ENCODE data around the gene MAP4K5.
"Not testable (repeated sequence)": the region's sequence is repeated elsewhere in the genome, so short reads cannot be mapped to it uniquely, and the experiment has no call there.

The MAP4K5 gene

DNA sequence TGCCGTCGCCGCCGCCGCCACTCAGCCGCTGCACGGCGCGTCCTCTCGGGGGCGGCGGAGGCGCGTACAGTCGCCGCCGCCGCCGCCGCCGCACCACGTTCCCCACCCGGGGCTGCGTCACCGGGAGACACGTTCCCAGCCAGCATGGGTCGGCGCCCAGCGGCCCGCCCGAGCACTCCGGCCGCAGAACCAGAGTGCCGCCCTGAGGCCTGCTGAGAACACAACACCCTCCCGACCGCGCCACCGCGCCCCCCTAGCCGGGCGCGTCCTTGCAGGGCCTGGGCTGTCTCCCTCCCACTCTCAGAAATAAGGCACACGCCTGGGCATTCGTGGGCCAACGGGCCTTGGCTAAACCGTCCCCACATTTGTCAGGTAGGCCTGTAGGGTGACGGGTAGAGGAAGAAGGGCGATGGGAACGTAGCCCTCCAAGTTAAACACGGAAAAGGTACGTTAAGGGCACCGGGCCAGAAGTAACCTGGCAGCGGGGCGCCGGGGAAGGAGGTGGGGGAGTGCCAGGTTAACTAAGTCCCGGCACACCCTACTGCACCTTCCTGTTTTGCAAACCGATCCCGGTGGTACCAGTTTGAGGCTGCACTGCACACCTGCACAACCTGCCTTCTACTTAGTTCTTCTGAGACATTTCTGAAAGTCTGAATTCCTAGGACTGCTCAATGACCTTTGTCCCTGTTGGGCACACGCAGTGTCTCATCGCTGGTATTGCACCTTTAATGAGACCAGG, at the start of gene MAP4K5:
Gene MAP4K5 (minus strand): TSS at position 68 of the 739 bp plus-strand sequence. CDS start 520 bp downstream, outside the sequence.
- H3K27me3 Mint-ChIP-seq, result no peaks in the 10 kb centered on the region
- H3K9me3 Mint-ChIP-seq, result no peaks in the 10 kb centered on the region
- peaks cover 36% of the 10 kb centered on the region for H3K4me1 Mint-ChIP-seq
- H3K27ac Mint-ChIP-seq (ENCODE audit: low read depth), result peak within 1 kb of the TSS; percentile 92
- H3K4me3 Mint-ChIP-seq, result peak within 1 kb of the TSS; percentile 84
- ATAC-seq (replicated peaks; ENCODE audit: extremely low read depth, poor library complexity, severe bottlenecking), result peak; percentile 94
- peak; percentile 80 to 84 for DNase-seq (ENCODE audit: low spot score in 2 of 2)
- peaks cover 6% of the 10 kb centered on the region for H3K36me3 Mint-ChIP-seq (ENCODE audit: insufficient read depth)

DNA sequence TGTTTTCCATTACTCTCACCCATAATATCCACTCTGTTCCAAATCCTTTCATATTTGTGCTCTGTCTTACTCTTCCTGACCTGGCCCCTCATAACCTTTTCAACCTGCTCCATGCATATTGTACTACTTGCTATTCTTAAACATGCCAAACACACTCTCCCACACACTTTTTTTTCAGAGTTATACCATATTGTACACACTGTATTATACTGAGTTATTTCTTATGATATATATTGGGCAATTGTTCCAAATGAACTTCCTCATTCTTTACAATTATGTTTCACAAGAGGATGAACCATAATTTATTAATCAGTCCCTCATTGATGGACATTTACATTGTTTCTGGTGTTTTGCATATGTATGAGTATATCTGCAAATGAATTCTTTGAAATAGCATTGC, 46.1 kb upstream of the MAP4K5 start:
- DNase-seq (ENCODE audit: low spot score in 2 of 2) (no peak), ATAC-seq (replicated peaks; ENCODE audit: extremely low read depth, poor library complexity, severe bottlenecking) (no peak)
- no peaks in the 10 kb centered on the region for H3K27me3 Mint-ChIP-seq
- H3K4me3 Mint-ChIP-seq, result no peak overlapping the region
- no peak overlapping the region for H3K27ac Mint-ChIP-seq (ENCODE audit: low read depth)
- no peaks in the 10 kb centered on the region for H3K36me3 Mint-ChIP-seq (ENCODE audit: insufficient read depth)
- no peaks in the 10 kb centered on the region for H3K4me1 Mint-ChIP-seq
- no peaks in the 10 kb centered on the region for H3K9me3 Mint-ChIP-seq

DNA sequence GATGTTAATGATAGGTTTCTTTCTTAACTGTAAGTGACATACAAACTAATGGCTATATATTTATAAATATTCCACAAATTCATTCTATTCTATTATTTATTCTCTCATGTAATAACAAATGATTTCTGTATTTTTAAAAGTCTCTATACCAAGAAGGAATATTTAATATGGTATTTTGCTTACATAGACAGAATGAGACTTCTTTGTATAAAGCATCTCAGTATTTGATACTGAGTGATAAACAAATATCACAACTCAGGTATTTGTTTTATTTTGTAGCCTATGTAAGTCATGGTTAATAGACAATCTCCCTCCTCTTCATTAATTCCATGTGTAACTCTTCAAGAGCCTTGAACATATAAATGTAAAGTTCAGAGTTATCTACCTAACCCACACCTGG, 45.6 kb upstream of the MAP4K5 start:
- Mint-ChIP-seq H3K9me3 (no peaks in the 10 kb centered on the region), H3K4me1 (no peaks in the 10 kb centered on the region), H3K27ac (ENCODE audit: low read depth) (no peak overlapping the region), H3K27me3 (no peaks in the 10 kb centered on the region), H3K36me3 (ENCODE audit: insufficient read depth) (no peaks in the 10 kb centered on the region), H3K4me3 (no peak overlapping the region)
- no peak for DNase-seq (ENCODE audit: low spot score in 2 of 2)
- ATAC-seq (replicated peaks; ENCODE audit: extremely low read depth, poor library complexity, severe bottlenecking), result no peak

DNA sequence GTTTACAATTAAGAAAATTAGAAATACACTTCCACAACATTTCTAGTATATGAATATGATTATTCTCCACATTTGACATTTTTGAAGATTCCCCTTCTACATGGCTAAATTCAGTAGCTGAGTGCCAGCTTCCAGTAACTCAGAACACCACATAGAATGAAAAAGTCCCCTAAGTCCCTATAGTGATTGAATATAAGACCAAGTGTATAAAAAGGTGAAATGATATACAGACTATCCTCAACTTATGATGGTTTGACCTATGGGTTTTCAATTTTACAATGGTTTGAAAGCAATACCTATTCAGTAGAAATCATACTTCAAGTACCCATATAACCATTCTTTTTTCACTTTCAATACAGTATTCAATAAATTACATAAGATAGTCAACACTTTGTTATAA, 43.4 kb upstream of the MAP4K5 start:
- Mint-ChIP-seq H3K27me3 (no peaks in the 10 kb centered on the region), H3K9me3 (peaks cover 2% of the 10 kb centered on the region), H3K4me3 (no peak overlapping the region), H3K4me1 (no peaks in the 10 kb centered on the region), H3K27ac (ENCODE audit: low read depth) (no peak overlapping the region), H3K36me3 (ENCODE audit: insufficient read depth) (no peaks in the 10 kb centered on the region)
- no peak for ATAC-seq (replicated peaks; ENCODE audit: extremely low read depth, poor library complexity, severe bottlenecking)
- no peak for DNase-seq (ENCODE audit: low spot score in 2 of 2)

DNA sequence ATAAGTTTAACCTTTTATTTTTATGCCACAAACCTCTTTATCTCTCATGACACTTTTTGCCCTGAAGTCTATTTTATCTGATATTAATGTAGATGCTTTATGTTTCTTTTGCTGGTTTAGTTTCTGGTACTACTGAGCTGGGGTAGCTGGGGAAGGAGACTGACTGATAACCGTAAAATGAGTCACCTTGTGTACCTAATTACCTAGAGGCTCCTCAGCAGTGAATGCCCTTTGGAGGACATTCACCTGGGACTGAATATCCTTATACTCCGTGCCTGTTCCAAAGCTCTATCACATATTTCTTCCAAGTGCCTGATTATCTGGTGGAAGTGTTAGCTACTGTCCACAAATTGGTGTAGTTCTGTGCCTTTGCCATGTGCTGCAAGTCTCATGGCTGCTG, 41.5 kb upstream of the MAP4K5 start:
- H3K27ac Mint-ChIP-seq (ENCODE audit: low read depth), result no peak overlapping the region
- H3K4me1 Mint-ChIP-seq, result no peaks in the 10 kb centered on the region
- no peaks in the 10 kb centered on the region for H3K36me3 Mint-ChIP-seq (ENCODE audit: insufficient read depth)
- H3K9me3 Mint-ChIP-seq, result peaks cover 15% of the 10 kb centered on the region
- no peak for DNase-seq (ENCODE audit: low spot score in 2 of 2)
- H3K27me3 Mint-ChIP-seq, result no peaks in the 10 kb centered on the region
- H3K4me3 Mint-ChIP-seq, result no peak overlapping the region
- no peak for ATAC-seq (replicated peaks; ENCODE audit: extremely low read depth, poor library complexity, severe bottlenecking)

DNA sequence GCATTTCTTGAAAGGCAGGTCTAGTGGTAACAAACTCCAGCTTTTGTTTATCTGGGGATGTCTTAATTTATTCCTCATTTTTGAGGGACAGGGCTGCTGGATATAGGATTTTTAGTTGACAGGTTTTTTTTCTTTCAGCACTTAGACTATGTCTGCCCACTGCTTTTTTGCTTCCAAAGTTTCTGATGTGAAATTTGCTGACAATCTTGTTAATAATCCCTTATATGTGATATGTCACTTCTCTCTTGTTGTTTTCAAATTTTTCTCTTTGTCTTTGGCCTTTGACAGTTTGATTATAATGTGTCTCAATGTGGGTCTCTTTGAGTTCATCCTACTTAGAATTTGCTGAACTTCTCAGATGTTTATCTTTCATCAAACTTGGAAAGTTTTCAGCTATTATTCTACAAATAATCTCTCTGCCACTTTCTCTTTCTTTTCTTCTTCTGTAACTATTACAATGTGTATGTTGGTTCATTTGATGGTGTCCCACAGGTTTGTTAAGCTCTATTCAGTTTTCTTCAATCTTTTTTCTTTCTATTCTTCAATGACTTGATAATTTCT, 37.4 kb upstream of the MAP4K5 start:
- Mint-ChIP-seq H3K27ac (ENCODE audit: low read depth) (no peak overlapping the region), H3K9me3 (peaks cover 15% of the 10 kb centered on the region), H3K36me3 (ENCODE audit: insufficient read depth) (no peaks in the 10 kb centered on the region), H3K4me1 (no peaks in the 10 kb centered on the region), H3K4me3 (no peak overlapping the region), H3K27me3 (no peaks in the 10 kb centered on the region)
- DNase-seq (ENCODE audit: low spot score in 2 of 2) (no peak), ATAC-seq (replicated peaks; ENCODE audit: extremely low read depth, poor library complexity, severe bottlenecking) (no peak)

DNA sequence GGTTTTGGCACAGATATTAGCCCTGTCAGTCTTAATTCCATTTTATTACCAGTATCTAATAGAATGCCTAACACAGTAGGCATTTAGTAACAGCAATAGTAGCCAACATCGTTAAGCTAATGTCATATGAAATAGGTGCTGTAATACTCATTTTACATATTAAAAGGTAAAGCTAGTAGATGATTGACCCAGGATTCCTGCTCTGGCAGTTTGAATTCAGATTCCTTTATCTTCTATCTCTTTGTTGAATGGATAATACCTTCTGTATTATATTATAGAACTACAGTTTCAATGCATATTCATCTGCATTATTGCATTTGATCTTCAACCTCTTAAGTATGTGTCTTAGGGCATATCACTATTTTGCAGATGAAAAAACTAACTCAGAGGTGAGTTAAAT, 30.5 kb upstream of the MAP4K5 start:
- Mint-ChIP-seq H3K27ac (ENCODE audit: low read depth) (no peak overlapping the region), H3K36me3 (ENCODE audit: insufficient read depth) (no peaks in the 10 kb centered on the region), H3K4me1 (peaks cover 12% of the 10 kb centered on the region), H3K27me3 (peaks cover 42% of the 10 kb centered on the region), H3K4me3 (no peak overlapping the region), H3K9me3 (no peaks in the 10 kb centered on the region)
- no peak for ATAC-seq (replicated peaks; ENCODE audit: extremely low read depth, poor library complexity, severe bottlenecking)
- no peak for DNase-seq (ENCODE audit: low spot score in 2 of 2)

DNA sequence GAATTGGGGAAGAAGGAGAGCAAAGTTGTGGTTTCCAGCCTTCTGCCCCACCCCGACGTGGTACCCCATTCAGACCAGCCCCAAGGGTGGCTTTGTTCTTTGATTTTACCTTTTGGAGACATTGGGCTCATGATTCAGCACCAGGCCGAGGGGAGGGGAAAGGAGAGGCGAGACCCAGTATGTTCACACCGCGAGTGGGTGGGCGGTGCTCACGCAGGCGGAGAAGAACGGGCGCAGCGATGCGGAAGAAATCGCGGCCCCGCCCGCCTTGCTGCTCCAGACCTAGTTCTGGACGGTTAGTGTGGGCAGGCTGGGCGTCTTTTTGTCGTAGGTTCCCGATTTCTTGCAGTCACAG, 28.5 kb upstream of the MAP4K5 start:
- Mint-ChIP-seq H3K9me3 (no peaks in the 10 kb centered on the region), H3K27ac (ENCODE audit: low read depth) (no peak overlapping the region), H3K4me3 (peak overlapping the region; percentile 79), H3K36me3 (ENCODE audit: insufficient read depth) (no peaks in the 10 kb centered on the region), H3K27me3 (peaks cover 61% of the 10 kb centered on the region), H3K4me1 (peaks cover 12% of the 10 kb centered on the region)
- ATAC-seq (replicated peaks; ENCODE audit: extremely low read depth, poor library complexity, severe bottlenecking), result peak; percentile 50
- no peak for DNase-seq (ENCODE audit: low spot score in 2 of 2)

DNA sequence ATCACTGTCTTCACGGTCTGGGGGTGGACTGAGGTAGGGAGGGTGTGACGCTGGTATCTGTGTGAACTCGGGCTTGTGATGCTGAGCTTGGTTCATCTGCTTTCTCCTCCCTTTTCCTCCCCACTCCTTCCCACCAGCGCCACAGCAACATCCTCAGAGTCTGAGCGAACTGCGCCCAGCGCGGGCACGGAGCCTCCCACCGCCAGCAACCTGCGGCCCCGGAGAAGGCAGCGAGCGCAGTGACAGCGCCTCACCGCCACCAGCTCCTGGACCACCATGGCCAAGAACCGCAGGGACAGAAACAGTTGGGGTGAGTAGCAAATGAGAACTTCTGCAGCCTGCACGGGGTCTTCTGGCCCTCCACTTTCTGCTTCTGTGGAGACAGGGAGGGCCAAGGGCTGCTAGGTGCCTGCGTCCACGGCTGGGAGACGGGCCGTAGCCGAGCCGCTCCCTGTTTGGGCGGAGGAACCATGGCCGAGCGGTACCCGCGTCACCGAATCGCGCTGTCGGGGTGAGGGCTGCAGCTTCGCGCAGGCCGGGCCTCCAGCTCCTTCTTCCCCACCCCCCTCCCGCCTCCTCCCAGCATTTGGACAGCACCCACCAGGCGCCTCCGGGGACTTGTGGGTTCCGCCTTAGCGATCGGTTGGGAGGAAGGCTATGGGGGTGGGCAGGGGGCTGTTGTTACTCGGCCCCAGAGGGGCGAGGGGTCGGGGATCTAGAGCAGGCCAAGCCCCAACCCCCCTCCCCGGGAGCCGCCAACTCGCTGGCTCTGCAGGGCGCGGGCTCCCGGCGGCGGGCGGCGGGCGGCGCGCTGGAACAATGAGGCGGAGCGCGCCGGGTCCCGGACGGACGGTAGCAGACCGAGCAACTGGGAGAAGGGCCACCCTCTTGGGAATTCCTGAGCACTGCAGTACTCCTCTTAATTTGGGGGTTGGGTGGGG, 27.9 kb upstream of the MAP4K5 start, which contains the start of gene ATL1:
Gene ATL1 (plus strand): TSS at position 156 of the 941 bp plus-strand sequence. CDS start 121 bp downstream, at position 277.
- H3K4me1 Mint-ChIP-seq, result peaks cover 12% of the 10 kb centered on the region
- ATAC-seq (replicated peaks; ENCODE audit: extremely low read depth, poor library complexity, severe bottlenecking) (peak; percentile 77), DNase-seq (ENCODE audit: low spot score in 2 of 2) (peak in 1 of 2 donors; percentile 13)
- no peaks in the 10 kb centered on the region for H3K9me3 Mint-ChIP-seq
- peak within 1 kb of the TSS; percentile 79 for H3K4me3 Mint-ChIP-seq
- no peaks in the 10 kb centered on the region for H3K36me3 Mint-ChIP-seq (ENCODE audit: insufficient read depth)
- H3K27ac Mint-ChIP-seq (ENCODE audit: low read depth), result no peak within 1 kb of the TSS
- peaks cover 68% of the 10 kb centered on the region for H3K27me3 Mint-ChIP-seq

DNA sequence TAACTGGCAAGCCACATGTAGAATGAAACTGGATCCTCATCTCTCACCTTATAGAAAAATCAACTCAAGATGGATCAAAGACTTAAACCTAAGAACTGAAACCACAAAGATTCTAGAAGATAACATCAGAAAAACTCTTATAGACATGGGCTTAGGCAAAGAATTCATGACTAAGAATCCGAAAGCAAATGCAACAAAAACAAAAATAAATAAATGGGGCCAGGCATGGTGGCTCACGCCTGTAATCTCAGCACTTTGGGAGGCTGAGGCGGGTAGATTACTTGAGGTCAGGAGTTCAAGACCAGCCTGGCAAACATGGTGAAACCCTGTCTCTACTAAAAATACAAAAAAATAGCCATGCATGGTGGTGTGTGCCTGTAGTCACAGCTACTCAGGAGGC, 20.4 kb upstream of the MAP4K5 start:
- peaks cover 74% of the 10 kb centered on the region for H3K27me3 Mint-ChIP-seq
- not testable (repeated sequence) for H3K4me1 Mint-ChIP-seq; H3K36me3 Mint-ChIP-seq (ENCODE audit: insufficient read depth); H3K9me3 Mint-ChIP-seq; H3K27ac Mint-ChIP-seq (ENCODE audit: low read depth); H3K4me3 Mint-ChIP-seq; DNase-seq (ENCODE audit: low spot score in 2 of 2); ATAC-seq (replicated peaks; ENCODE audit: extremely low read depth, poor library complexity, severe bottlenecking)

DNA sequence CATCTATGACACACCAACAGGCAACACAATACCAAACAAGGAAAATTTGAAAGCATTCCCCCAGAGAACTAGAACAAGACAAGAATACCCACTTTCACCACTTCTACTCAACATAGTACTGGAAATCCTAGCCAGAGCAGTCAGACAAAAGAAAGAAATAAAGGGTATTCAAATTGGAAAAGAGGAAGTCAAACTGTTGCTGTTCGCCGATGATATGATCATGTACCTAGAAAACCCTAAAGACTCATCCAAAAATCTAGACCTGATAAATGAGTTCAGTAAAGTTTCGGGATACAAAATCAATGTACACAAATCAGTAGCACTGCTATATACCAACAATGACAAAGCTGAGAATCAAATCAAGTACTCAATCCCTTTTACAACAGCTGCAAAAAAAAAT, 19.5 kb upstream of the MAP4K5 start:
- ATAC-seq (replicated peaks; ENCODE audit: extremely low read depth, poor library complexity, severe bottlenecking) (no peak), DNase-seq (ENCODE audit: low spot score in 2 of 2) (no peak)
- no peak overlapping the region for H3K4me3 Mint-ChIP-seq
- H3K27me3 Mint-ChIP-seq, result peaks cover 65% of the 10 kb centered on the region
- H3K9me3 Mint-ChIP-seq, result no peaks in the 10 kb centered on the region
- no peaks in the 10 kb centered on the region for H3K4me1 Mint-ChIP-seq
- H3K27ac Mint-ChIP-seq (ENCODE audit: low read depth), result no peak overlapping the region
- H3K36me3 Mint-ChIP-seq (ENCODE audit: insufficient read depth), result peaks cover 2% of the 10 kb centered on the region

DNA sequence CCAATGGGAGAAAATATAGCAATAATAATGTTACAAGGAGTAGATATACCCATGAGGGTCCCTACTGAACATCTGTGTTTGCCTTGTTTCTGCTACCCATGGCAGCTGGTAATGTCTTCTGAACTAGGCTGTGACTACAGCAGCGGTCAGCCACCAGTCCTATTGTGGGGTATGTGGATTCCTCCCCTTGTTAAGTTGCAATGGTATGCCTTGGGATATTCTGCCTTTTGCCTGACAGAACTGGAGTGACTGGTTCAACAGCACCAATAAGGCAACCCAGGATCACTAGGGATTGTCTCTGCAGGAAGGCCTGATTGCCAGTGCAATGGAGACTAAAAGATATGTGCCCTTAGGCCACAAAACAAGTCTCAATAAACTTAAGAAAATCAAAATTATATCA, 17.9 kb upstream of the MAP4K5 start:
- Mint-ChIP-seq H3K9me3 (no peaks in the 10 kb centered on the region), H3K27me3 (peaks cover 49% of the 10 kb centered on the region), H3K4me3 (no peak overlapping the region), H3K36me3 (ENCODE audit: insufficient read depth) (peaks cover 2% of the 10 kb centered on the region), H3K27ac (ENCODE audit: low read depth) (no peak overlapping the region), H3K4me1 (no peaks in the 10 kb centered on the region)
- ATAC-seq (replicated peaks; ENCODE audit: extremely low read depth, poor library complexity, severe bottlenecking), result no peak
- no peak for DNase-seq (ENCODE audit: low spot score in 2 of 2)
